Ureter (tissue), 1 donor: ENCODE measurements around the gene IGSF9B. TPM values are rescaled to one million over a fixed set of nuclear protein-coding genes. Genes with fewer than 3 reads are reported as not detected.

Source experiments
- DNase-seq: peaks from one replicate; pipeline ENCODE4 v3.0.0-alpha.2; 2020; ENCODE audit warnings: low spot score
- total RNA-seq: library from RNA; stranded (reverse); gene quantifications from one replicate; pipeline ENCODE4 v1.2.4, GENCODE V29; 2023
- donor health status: DM: yes; HTN: yes; CAD: no.

IGSF9B gene
- total RNA-seq, 1 donor from 2014 or later = 52.0 TPM

- no peak for DNase-seq
These were observed 18.6 kb downstream of the IGSF9B start for GRCh38 chr11:133938166-133938565.

DNA sequence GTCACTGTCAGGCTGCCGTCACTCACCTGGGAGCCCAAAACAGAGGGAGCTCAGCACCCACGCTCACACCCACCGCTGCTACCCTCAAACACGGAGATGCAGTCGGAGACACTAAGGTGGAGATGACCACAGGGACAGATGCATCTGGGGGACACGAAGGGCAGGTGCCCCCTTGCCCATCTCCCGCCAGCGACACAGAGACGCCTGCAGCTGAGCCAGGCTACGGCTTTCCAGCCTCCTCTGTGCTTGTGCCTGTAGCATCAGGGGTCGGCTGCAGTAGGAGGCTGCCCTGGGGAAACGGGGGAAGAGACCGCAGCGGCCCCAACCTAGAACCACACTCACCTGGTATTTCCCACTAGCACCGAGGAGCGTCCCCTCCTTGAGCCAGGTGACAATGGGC lies 19.3 kb downstream of the IGSF9B start:
- no peak for DNase-seq

DNA sequence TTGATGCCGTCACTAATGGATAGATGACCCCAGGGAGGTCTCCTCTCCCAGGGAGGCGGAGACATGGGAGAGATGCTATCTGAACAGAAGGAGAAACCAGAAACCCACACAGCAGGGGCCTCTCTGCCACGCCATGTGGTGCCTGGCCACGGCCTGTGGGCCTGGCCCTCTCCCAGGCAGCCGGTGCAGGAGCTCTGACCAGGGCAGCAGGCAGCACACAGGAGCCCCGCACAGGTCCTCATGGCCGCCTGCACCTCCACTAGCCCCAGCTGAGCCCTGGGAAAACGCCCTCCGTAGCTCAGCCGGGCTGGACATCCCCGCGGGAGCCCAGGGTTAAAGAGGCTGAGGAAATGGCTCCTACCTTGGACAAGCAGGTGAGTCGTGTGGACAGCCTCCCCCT lies 19.8 kb downstream of the IGSF9B start:
- DNase-seq = no peak

- no peak for DNase-seq
These were observed 20.2 kb downstream of the IGSF9B start for GRCh38 chr11:133936592-133936991.

GRCh38 chr11:133936136-133936535 lies 20.6 kb downstream of the IGSF9B start:
- DNase-seq = no peak

DNA sequence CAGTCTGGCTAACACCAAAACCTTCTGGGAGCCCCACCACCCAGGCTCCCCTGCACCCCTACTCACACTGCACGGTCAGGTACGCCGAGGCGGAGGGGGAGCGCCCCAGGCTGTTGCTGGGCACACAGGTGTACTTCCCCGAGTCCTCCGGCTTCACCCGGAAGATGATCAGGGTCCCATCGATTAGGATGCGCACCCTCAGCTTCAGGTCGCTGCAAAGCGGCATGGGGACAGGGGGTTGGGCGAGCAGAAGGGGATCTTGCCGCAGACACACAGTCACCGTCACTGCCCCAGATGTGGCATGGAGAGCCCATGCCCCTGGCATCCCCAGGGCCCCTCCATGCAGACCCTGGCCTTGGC lies 21.2 kb downstream of the IGSF9B start:
- no peak for DNase-seq

DNA sequence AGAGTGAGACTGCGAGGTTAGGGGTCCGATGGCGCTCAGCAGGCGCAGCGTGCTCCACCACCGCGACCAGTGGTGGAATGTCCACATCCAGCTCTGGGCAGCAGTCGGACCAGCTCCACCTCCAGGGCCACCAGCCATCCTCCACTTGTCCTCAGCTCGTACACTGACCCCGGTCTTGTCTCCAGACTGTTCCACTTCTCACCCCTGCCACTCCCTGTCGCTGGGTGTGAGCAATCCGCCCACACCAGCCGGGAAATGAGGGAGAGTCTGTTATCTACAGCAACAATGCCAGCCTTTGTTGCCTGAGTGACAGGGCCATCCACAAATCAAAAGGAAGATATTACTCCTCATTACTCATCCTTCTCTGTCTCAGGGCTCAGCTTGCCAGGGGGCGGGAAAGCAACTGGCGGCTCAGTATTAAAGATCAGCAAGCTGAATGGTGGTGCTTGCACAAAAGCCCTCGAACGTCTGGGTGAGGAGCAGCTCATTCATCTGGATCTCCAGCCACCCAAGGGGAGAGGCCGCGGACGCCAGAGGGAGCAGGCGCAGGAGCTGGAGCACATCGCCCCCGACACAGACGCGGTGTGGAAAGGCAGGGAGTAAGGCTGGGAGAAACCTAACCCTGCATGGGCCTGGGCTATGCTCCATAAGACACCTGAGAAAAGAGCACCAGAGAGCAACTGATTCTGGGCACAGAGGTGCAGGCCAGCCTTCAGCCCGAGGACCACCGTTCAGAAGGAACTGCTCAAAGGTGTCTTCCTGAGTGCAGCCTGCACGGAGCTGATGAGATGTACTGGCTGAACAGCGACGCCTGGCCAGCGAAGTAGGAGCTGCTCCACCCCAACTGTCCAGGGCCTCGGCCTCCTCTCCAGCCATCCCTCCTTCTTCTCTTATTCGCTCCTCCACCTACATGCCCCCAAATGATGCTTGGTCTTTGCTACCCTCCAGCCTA lies 21.9 kb downstream of the IGSF9B start:
- no peak for DNase-seq

- DNase-seq = no peak
These were observed 22.7 kb downstream of the IGSF9B start for GRCh38 chr11:133934096-133934495.

DNA sequence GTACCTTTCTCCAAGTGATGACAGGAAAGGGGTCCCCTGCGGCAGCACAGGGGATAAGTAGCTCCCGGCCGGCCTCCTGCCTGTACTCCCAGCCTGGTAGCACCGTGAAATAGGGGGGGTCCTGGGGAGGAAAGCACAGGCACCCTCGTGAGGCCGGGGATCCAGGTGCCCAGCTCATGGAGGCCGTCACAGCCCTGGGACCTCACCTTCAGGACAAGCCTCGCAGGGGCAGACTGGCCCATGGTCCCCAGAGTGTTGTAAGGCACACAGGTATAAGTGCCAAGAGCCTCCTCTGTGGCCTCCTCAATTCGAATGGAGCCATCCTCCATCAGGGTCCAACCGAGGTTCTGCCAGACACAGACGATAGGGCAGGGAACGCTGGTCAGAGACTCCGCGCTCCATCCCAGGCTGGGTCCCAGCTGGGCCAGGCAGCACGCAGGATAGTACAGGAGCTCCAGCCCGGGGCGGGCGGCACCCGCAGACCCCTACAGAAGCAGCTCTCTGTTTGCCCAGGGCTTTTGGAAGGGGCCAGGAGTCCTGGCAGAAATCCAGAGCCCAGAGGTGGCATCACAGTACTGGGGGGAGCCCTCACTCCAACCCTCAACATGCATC lies 25.2 kb downstream of the IGSF9B start:
- DNase-seq = no peak

- DNase-seq = no peak
These were observed 25.9 kb downstream of the IGSF9B start for GRCh38 chr11:133930767-133931448.

GRCh38 chr11:133930053-133930766 lies 26.6 kb downstream of the IGSF9B start:
- no peak for DNase-seq

DNA sequence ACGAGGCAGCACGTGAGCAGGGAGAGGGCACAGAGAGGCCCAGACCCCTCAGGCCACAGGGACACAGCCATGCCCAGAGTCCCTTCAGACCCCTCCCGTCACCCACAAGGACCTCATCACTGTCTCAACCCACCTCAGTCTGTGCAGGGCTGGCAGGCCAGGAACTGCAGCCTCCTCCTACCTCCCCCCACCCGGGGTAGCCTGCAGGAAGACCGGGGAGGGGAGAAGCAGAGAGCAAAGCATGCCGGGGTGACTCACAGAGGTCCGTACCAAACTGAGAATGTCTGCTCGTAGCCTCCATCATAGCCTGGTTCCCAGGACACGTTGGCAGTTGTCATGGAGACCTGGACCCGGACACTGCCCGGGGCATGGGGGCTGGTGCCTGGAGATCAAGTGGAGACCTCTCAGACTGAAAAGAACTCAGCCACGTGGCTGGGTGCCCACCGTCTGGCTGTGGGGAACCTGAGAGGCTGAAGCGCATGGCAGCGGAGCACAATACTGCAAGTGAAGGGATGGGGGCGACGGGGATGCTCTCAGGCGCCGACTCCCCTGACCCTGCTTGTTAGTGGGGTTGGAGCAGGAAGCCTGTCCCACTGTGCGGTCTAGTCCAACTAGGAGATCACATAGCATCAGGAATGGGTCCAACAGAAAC lies 27.2 kb downstream of the IGSF9B start:
- no peak for DNase-seq

DNA sequence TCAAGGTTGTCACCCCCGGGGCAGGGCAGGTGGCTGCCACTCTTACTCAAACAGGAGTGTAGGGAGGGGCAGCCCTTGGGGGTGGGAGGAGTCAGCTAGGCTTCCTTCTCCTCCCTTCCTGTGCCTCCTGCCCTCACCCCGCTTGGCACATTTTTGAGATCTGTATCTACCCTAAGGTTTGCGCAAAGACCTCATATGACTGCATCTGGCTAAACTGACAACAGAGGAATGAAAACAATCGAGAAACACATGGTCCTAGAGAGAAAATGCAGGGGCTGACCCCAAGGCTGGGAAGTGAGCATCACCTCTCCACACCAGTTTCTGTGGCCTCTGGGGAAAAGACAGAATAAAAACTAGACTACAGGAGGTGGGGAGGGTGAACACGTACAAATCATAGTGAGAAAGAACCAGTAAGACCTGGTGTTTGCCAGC lies 28.1 kb downstream of the IGSF9B start:
- DNase-seq = peak; percentile 70

DNA sequence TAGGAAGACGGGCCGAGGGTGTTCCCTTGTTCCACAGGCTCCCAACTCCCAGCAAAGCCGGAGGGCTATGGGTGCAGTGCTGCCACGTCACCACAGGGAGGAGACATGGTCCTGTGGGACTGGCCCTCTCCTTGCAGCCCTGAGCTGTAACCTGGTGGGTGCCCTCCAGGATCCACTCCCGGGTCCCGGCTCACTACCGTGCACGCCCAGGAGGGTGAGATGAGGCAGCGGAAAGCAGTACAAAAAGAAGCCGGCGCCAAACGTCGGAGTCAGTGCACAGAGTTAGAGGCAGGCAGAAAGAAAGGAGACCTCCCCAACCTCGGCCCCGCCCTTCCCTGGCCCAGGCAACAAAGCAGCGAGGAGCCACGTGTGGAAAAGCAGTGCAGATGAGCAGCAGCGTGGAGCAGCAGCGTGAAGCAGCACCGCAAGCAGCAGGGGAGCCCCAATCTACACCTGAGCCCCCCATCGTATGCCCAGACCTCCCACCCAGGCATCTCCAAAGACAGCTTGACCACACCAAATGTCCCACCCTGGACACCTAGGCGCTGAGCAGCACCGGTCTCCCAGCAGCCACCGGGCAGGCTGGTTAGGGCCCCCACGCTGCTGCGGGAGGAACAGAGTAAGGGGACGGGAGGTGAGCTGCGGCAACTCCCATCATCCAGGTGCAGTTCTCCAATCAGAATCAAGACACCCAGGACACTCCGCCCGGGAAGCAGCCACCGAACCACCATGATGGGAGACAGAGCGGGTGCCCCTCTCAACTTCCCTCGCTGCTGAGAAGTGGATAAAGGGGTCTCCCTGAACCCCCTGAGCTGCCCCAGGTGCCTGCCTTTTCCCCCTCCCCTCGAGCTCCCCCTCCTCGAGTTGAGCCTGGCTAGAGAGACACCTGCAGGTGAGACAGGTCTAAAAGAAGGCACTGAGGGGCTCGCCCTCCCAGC lies 28.8 kb downstream of the IGSF9B start:
- DNase-seq = peak; percentile 80

DNA sequence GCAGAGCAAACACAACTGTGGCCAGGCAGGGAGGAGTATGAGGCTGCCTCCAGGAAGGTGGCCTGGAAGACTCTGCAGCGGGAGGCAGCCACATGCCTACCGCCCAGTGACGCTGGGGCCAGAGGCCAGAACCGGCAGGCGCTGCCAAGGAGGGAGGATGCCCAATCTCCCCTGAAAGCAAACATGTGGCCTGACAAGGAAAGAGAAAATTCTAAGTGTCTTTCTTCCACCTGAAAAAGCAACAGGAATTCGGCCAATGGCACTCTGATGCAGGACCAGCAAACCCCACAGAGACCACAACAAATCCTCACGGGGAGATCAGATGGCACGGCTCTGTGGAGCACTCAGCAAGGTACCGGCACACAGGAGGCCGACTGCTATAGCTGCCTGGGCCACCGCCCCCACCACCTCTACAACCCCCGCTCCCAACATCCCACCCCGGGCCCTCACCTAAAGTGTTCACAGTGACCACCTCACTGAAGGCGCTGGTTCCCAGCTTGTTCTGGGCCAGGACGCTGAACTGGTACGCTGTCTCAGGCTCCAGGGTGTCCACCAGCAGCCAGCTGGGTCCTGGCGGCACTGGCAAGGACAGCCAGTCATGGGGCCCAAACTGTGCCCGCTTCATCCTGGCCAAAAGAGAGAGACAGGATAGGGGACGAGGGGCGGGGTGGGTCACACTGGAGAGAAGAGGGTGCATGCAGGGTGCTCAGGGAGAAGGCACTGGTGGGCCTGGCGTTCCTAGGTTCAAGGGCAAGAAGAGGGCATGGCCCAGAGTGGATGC lies 30.1 kb downstream of the IGSF9B start:
- DNase-seq = no peak

DNA sequence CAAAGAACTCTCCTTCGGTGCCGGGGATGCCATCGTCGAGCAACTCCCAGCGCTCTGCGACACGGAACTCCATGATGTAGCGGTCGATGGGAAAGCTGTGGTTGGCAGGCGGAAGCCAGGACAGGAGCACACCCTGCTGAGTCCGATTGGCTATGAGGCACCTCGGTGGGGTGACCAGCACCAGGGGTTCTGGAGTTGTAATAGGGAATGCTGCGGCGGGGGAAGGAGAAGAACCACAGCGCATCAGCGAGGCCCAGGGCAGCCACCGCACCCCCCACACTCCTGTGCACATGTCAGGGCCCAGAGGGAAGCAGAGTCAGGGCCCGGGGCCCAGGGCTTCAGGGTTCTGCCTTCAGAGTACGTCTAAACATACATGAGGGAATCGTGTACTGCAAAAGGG lies 31.0 kb downstream of the IGSF9B start:
- no peak for DNase-seq

- DNase-seq = no peak
These were observed 32.1 kb downstream of the IGSF9B start for GRCh38 chr11:133924661-133925060.

- DNase-seq = no peak
These were observed 34.5 kb downstream of the IGSF9B start for GRCh38 chr11:133922078-133922870.

DNA sequence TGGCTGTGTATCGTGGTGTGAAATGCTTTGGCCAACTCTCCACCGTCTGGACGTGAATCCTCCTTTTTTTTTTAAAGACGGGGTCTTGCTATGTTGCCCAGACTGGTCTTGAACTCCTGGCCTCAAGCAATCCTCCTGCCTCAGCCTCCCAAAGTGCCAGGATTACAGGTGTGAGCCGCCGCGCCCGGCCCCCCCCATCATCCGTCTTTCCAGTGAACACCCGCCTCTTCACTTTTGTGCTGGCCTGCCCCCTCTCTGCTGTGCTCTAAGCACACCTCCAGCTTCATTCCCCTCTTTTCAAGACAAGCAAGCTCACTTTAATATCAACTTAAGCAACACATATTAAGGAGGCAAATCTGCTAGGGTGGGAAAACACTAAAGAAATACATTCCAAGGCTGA lies 35.3 kb downstream of the IGSF9B start:
- DNase-seq = no peak
